H9 (cell line): ENCODE measurements around the gene MRPL45. TPM values are rescaled to one million over a fixed set of nuclear protein-coding genes. Genes with fewer than 3 reads are reported as not detected.

Experiments
- DNase-seq: peaks from one replicate; pipeline ENCODE4 v3.0.0-alpha.2; 2017
- H2AFZ ChIP-seq: one replicate; pipeline ENCODE4 v1.6.1; 2013; ENCODE audit warnings: mild to moderate bottlenecking, low read length, control low read depth, moderate library complexity
- H2AK5ac ChIP-seq: 2 replicates; pipeline ENCODE4 v1.6.1; 2013; ENCODE audit warnings: low read length, control low read depth, mixed read lengths; ENCODE audit not compliant: insufficient read length
- H2BK120ac ChIP-seq: one replicate; pipeline ENCODE4 v1.6.1; 2013; ENCODE audit warnings: low read depth, mild to moderate bottlenecking, low read length, control low read depth, inconsistent platforms; ENCODE audit not compliant: poor library complexity, severe bottlenecking
- H2BK12ac ChIP-seq: 2 replicates; pipeline ENCODE4 v1.6.1; 2013; ENCODE audit warnings: low read length, control low read depth, mixed read lengths, low read depth; ENCODE audit not compliant: insufficient read length
- H2BK15ac ChIP-seq: 2 replicates; pipeline ENCODE4 v1.6.1; 2013; ENCODE audit warnings: low read depth, low read length, control low read depth
- H2BK20ac ChIP-seq: one replicate; pipeline ENCODE4 v1.6.1; 2013; ENCODE audit warnings: low read depth, mild to moderate bottlenecking, low read length, control low read depth, inconsistent platforms; ENCODE audit not compliant: poor library complexity, severe bottlenecking
- H2BK5ac ChIP-seq: 2 replicates; pipeline ENCODE4 v1.6.1; 2013; ENCODE audit warnings: low read length, control low read depth, mixed read lengths; ENCODE audit not compliant: insufficient read length
- H3K14ac ChIP-seq: 2 replicates; pipeline ENCODE4 v1.6.1; 2013; ENCODE audit warnings: low read length, control low read depth; ENCODE audit not compliant: insufficient read depth
- H3K18ac ChIP-seq: 2 replicates; pipeline ENCODE4 v1.6.1; 2013; ENCODE audit warnings: low read depth, mild to moderate bottlenecking, mixed read lengths, low read length, control low read depth; ENCODE audit not compliant: insufficient read length
- H3K23ac ChIP-seq: 2 replicates; pipeline ENCODE4 v1.6.1; 2013; ENCODE audit warnings: low read length, control low read depth, mixed read lengths, low read depth; ENCODE audit not compliant: insufficient read length
- H3K23me2 ChIP-seq: 2 replicates; pipeline ENCODE4 v1.6.1; 2013; ENCODE audit warnings: low read depth, mild to moderate bottlenecking, mixed read lengths, low read length, control low read depth; ENCODE audit not compliant: insufficient read length, poor library complexity, severe bottlenecking
- H3K27ac ChIP-seq: 2 replicates; pipeline ENCODE4 v1.5.1; 2013; ENCODE audit warnings: low read length, control low read depth, mixed read lengths, low read depth; ENCODE audit not compliant: insufficient read length
- H3K27me3 ChIP-seq: 2 replicates; pipeline ENCODE4 v1.6.1; 2013; ENCODE audit warnings: low read length, control low read depth, inconsistent platforms; ENCODE audit not compliant: insufficient read depth
- H3K4ac ChIP-seq: 2 replicates; pipeline ENCODE4 v1.6.1; 2013; ENCODE audit warnings: low read depth, mild to moderate bottlenecking, control low read depth, inconsistent platforms, low read length, moderate library complexity
- H3K4me1 ChIP-seq: 2 replicates; pipeline ENCODE4 v1.6.1; 2013; ENCODE audit warnings: low read length, control low read depth, inconsistent platforms; ENCODE audit not compliant: insufficient read depth
- H3K4me2 ChIP-seq: 2 replicates; pipeline ENCODE4 v1.6.1; 2013; ENCODE audit warnings: low read length, control low read depth, mixed read lengths; ENCODE audit not compliant: insufficient read length, insufficient read depth
- H3K56ac ChIP-seq: 2 replicates; pipeline ENCODE4 v1.6.1; 2013; ENCODE audit warnings: low read depth, mild to moderate bottlenecking, mixed read lengths, low read length, control low read depth; ENCODE audit not compliant: insufficient read length
- H3K79me1 ChIP-seq: 2 replicates; pipeline ENCODE4 v1.6.1; 2013; ENCODE audit warnings: low read depth, mild to moderate bottlenecking, moderate library complexity, low read length, control low read depth, inconsistent platforms; ENCODE audit not compliant: insufficient read depth, poor library complexity, severe bottlenecking
- H3K79me2 ChIP-seq: 2 replicates; pipeline ENCODE4 v1.6.1; 2013; ENCODE audit warnings: low read length, control low read depth, inconsistent platforms; ENCODE audit not compliant: insufficient read depth
- H3K9ac ChIP-seq: 2 replicates; pipeline ENCODE4 v1.6.1; 2013; ENCODE audit warnings: low read length, control low read depth, mixed read lengths; ENCODE audit not compliant: insufficient read length; ENCODE audit errors: extremely low read depth
- H3K9me3 ChIP-seq: one replicate; pipeline ENCODE4 v1.6.1; 2013; ENCODE audit warnings: low read depth, low read length, inconsistent platforms; ENCODE audit not compliant: control insufficient read depth
- H3T11ph ChIP-seq: one replicate; pipeline ENCODE4 v1.6.1; 2013; ENCODE audit warnings: mild to moderate bottlenecking, low read length, control low read depth, inconsistent platforms
- H4K20me1 ChIP-seq: one replicate; pipeline ENCODE4 v1.6.1; 2013; ENCODE audit not compliant: control insufficient read depth, insufficient read length, insufficient read depth
- H4K5ac ChIP-seq: 2 replicates; pipeline ENCODE4 v1.6.1; 2013; ENCODE audit warnings: low read depth, mild to moderate bottlenecking, mixed read lengths, low read length, control low read depth; ENCODE audit not compliant: insufficient read length
- H4K8ac ChIP-seq: replicated peaks from 2 replicates; pipeline ENCODE4 v1.6.1; 2013; ENCODE audit warnings: low read length, control low read depth, mixed read lengths, low read depth; ENCODE audit not compliant: insufficient read length
- H4K91ac ChIP-seq: 2 replicates; pipeline ENCODE4 v1.6.1; 2013; ENCODE audit warnings: low read depth, mild to moderate bottlenecking, moderate library complexity, mixed read lengths, low read length, control low read depth; ENCODE audit not compliant: insufficient read length
- H3K27ac Mint-ChIP-seq, 3 experiments: 2 replicates in 2 of 3; 3 replicates in 1 of 3; pipeline ENCODE4 v1.8.0; 2020 to 2021; ENCODE audit warnings: mixed read lengths in 3 of 3, mild to moderate bottlenecking in 1 of 3, moderate library complexity in 1 of 3
- H3K27me3 Mint-ChIP-seq: 2 replicates; pipeline ENCODE4 v1.8.0; 2021; ENCODE audit warnings: low read depth, mild to moderate bottlenecking, moderate library complexity, mixed read lengths
- H3K36me3 Mint-ChIP-seq, 3 experiments: 2 replicates in 2 of 3; 3 replicates in 1 of 3; pipeline ENCODE4 v1.8.0; 2020 to 2021; ENCODE audit warnings: low read depth in 3 of 3, mixed read lengths in 3 of 3; ENCODE audit not compliant: insufficient read depth in 1 of 3
- H3K4me1 Mint-ChIP-seq, 2 experiments: 2 replicates each; pipeline ENCODE4 v1.8.0; 2020; ENCODE audit warnings: mixed read lengths in 2 of 2
- H3K4me3 Mint-ChIP-seq, 2 experiments: 2 replicates in 1 of 2; 3 replicates in 1 of 2; pipeline ENCODE4 v1.8.0; 2020 to 2021; ENCODE audit warnings: mild to moderate bottlenecking in 2 of 2, mixed read lengths in 2 of 2, moderate library complexity in 1 of 2
- H3K9me3 Mint-ChIP-seq, 2 experiments: 2 replicates in 1 of 2; 3 replicates in 1 of 2; pipeline ENCODE4 v1.8.0; 2020; ENCODE audit warnings: mild to moderate bottlenecking in 2 of 2, mixed read lengths in 2 of 2, moderate library complexity in 1 of 2
- CTCF ChIP-seq: fragments of 200-600 bp; sonication (generic); conservative IDR thresholded peaks from 3 replicates; pipeline ENCODE4 v1.8.0; 2021; ENCODE audit warnings: antibody characterized with exemption, mild to moderate bottlenecking
- WGBS: extraction: QIAGEN DNeasy Blood & Tissue Kit; methylation state at CpG from one replicate; pipeline ENCODE4 v1.1.7; 2013; ENCODE audit warnings: missing lambda C conversion rate, low lambda C conversion rate, mixed read lengths; ENCODE audit not compliant: insufficient read length; ENCODE audit errors: extremely low coverage; 5-methylcytosine and 5-hydroxymethylcytosine counted together
- total RNA-seq: library from RNA; stranded (reverse); gene quantifications from 2 replicates; pipeline ENCODE4 v1.2.1, GENCODE V29; 2021

Gene MRPL45
- total RNA-seq, 1 experiment from 2014 or later, result 59.9 TPM

- no peaks in the 10 kb centered on the region; a peak in 1 of 7 replicates for H3K36me3 Mint-ChIP-seq
- H4K20me1 ChIP-seq, result no peaks in the 10 kb centered on the region
- no peak for TF ChIP-seq CTCF
- H2BK15ac ChIP-seq, result no peak overlapping the region
- DNase-seq, result no peak
- no peak overlapping the region for H4K5ac ChIP-seq
- no peak overlapping the region for H4K91ac ChIP-seq
- H2AK5ac ChIP-seq, result no peak overlapping the region
- H3K79me1 ChIP-seq, result peaks cover 3% of the 10 kb centered on the region
- H3K4me1 ChIP-seq, result peaks cover 7% of the 10 kb centered on the region; the same call in 1 of the 2 replicates
- H3K27ac ChIP-seq, result no peak overlapping the region
- H3K27me3 ChIP-seq, result no peaks in the 10 kb centered on the region
- no peak overlapping the region for H4K8ac ChIP-seq
- no peaks in the 10 kb centered on the region for H3K9me3 ChIP-seq
- H3K14ac ChIP-seq, result no peak overlapping the region
- H3K4ac ChIP-seq, result no peak overlapping the region
- no peak overlapping the region for H2BK5ac ChIP-seq
- H3K79me2 ChIP-seq, result peaks cover 7% of the 10 kb centered on the region; the same call in 1 of the 2 replicates
- H2BK20ac ChIP-seq, result no peak overlapping the region
- peaks cover 43 to 54% of the 10 kb centered on the region in 2 experiments for H3K4me1 Mint-ChIP-seq
- peak overlapping the region in 1 of 3 experiments; percentile 65; a peak in 1 of 7 replicates for H3K27ac Mint-ChIP-seq
- no peak overlapping the region for H3K18ac ChIP-seq
- no CpG with 5 or more reads among the region's 8 CpGs for WGBS
- H3K23ac ChIP-seq, result no peak overlapping the region
- peaks cover 8% of the 10 kb centered on the region for H3K23me2 ChIP-seq
- no peak overlapping the region for H3T11ph ChIP-seq
- H3K56ac ChIP-seq, result no peak overlapping the region
- no peaks in the 10 kb centered on the region for H3K9me3 Mint-ChIP-seq
- no peak overlapping the region for H2BK120ac ChIP-seq
- H3K9ac ChIP-seq, result peak overlapping the region; percentile 7
- no peak overlapping the region for H2BK12ac ChIP-seq
- no peak overlapping the region for H2AFZ ChIP-seq
- H3K4me2 ChIP-seq, result peak overlapping the region; percentile 81
- no peaks in the 10 kb centered on the region for H3K27me3 Mint-ChIP-seq
- H3K4me3 Mint-ChIP-seq, result peak overlapping the region; percentile 72 to 84
These were observed 56.2 kb downstream of the MRPL45 start for GRCh38 chr17:38353086-38353604.
